ENCODE results near the gene GLIPR1L1.
A peak's percentile ranks its signal among the peaks of the same experiment; 100 is the strongest.

Gene GLIPR1L1, protein sequence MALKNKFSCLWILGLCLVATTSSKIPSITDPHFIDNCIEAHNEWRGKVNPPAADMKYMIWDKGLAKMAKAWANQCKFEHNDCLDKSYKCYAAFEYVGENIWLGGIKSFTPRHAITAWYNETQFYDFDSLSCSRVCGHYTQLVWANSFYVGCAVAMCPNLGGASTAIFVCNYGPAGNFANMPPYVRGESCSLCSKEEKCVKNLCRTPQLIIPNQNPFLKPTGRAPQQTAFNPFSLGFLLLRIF

GRCh38 chr12:75334384-75335030 is at the start of gene GLIPR1L1:
TSS of gene GLIPR1L1 (plus strand) at chr12:75334670. CDS start at chr12:75334729, 59 bp downstream.
- peak within 1 kb of the TSS; percentile 76 for H3K4me3 Mint-ChIP-seq
- H3K36me3 Mint-ChIP-seq (ENCODE audit: low read depth), result no peaks in the 10 kb centered on the region
- H3K27ac Mint-ChIP-seq, result no peak within 1 kb of the TSS
- H3K9me3 Mint-ChIP-seq, result no peaks in the 10 kb centered on the region
- H3K4me1 Mint-ChIP-seq (ENCODE audit: low read depth), result peaks cover 24% of the 10 kb centered on the region
- peak; percentile 80 for DNase-seq
- H3K27me3 Mint-ChIP-seq, result peaks cover 42% of the 10 kb centered on the region

DNA sequence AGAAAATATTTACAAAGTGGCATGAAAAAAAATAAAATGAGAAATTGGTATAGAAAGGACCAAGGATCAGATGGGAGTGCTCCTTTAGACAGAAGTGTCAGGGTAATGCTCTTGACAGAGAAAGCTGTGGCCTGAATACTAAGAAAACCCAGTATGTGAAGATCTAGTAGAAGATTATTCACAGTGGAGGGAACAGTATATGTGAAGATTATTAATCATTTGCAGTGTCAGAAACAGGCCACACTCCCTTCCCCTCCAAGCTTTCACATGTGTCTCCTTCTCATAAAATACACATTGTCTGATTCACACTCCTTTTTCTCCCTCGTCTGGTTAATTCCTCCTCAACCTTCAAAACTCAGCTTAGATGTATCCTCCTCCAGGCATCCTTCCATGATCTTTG is 45.6 kb upstream of the GLIPR1L1 start:
- DNase-seq, result no peak
- H3K27me3 Mint-ChIP-seq, result no peaks in the 10 kb centered on the region
- H3K27ac Mint-ChIP-seq, result no peak overlapping the region
- H3K9me3 Mint-ChIP-seq, result no peaks in the 10 kb centered on the region
- no peak overlapping the region for H3K4me3 Mint-ChIP-seq
- H3K4me1 Mint-ChIP-seq (ENCODE audit: low read depth), result no peaks in the 10 kb centered on the region
- H3K36me3 Mint-ChIP-seq (ENCODE audit: low read depth), result no peaks in the 10 kb centered on the region

- no peak overlapping the region for H3K4me3 Mint-ChIP-seq
- H3K9me3 Mint-ChIP-seq, result no peaks in the 10 kb centered on the region
- H3K27ac Mint-ChIP-seq, result no peak overlapping the region
- H3K27me3 Mint-ChIP-seq, result no peaks in the 10 kb centered on the region
- no peak for DNase-seq
- no peaks in the 10 kb centered on the region for H3K4me1 Mint-ChIP-seq (ENCODE audit: low read depth)
- no peaks in the 10 kb centered on the region for H3K36me3 Mint-ChIP-seq (ENCODE audit: low read depth)
These were observed 44.7 kb upstream of the GLIPR1L1 start for GRCh38 chr12:75289753-75290152.

- H3K4me1 Mint-ChIP-seq (ENCODE audit: low read depth), result no peaks in the 10 kb centered on the region
- no peak overlapping the region for H3K27ac Mint-ChIP-seq
- DNase-seq, result no peak
- no peaks in the 10 kb centered on the region for H3K9me3 Mint-ChIP-seq
- no peaks in the 10 kb centered on the region for H3K27me3 Mint-ChIP-seq
- no peaks in the 10 kb centered on the region for H3K36me3 Mint-ChIP-seq (ENCODE audit: low read depth)
- H3K4me3 Mint-ChIP-seq, result no peak overlapping the region
These were observed 43.5 kb upstream of the GLIPR1L1 start for GRCh38 chr12:75291014-75291413.

DNA sequence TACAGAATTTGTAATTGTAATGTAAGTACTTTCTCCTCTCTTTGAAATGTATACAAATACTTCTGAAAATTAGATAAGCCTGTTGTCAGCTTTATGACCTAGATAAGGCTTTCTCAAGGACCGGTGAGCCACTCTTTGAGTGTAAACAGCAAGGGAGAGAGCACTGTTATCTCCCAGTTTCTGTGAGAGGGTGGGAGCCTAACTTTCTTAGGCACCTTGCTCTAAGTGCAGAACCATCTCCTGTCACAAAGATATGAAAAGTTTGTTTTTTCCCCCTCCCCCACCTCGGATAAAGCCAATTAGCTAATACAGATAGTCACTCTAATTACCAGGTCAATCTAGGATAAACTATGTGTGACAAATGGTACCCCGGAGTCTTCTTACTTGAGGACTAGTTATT is 40.1 kb upstream of the GLIPR1L1 start:
- Mint-ChIP-seq H3K4me3 (no peak overlapping the region), H3K27ac (no peak overlapping the region), H3K9me3 (no peaks in the 10 kb centered on the region), H3K36me3 (ENCODE audit: low read depth) (no peaks in the 10 kb centered on the region), H3K4me1 (ENCODE audit: low read depth) (no peaks in the 10 kb centered on the region), H3K27me3 (no peaks in the 10 kb centered on the region)
- no peak for DNase-seq

- Mint-ChIP-seq H3K4me3 (no peak overlapping the region), H3K4me1 (ENCODE audit: low read depth) (no peaks in the 10 kb centered on the region)
- DNase-seq, result no peak
These were observed 39.7 kb upstream of the GLIPR1L1 start for GRCh38 chr12:75294797-75295196.

GRCh38 chr12:75302225-75302624 is 32.2 kb upstream of the GLIPR1L1 start:
- Mint-ChIP-seq H3K36me3 (ENCODE audit: low read depth) (no peaks in the 10 kb centered on the region), H3K4me3 (no peak overlapping the region), H3K27me3 (no peaks in the 10 kb centered on the region), H3K4me1 (ENCODE audit: low read depth) (no peaks in the 10 kb centered on the region), H3K27ac (no peak overlapping the region), H3K9me3 (no peaks in the 10 kb centered on the region)
- DNase-seq, result no peak

More at GRCh38 chr12:75294797-75295196, 39.7 kb upstream of the GLIPR1L1 start:
- Mint-ChIP-seq H3K27me3 (no peaks in the 10 kb centered on the region), H3K9me3 (no peaks in the 10 kb centered on the region), H3K27ac (no peak overlapping the region), H3K36me3 (ENCODE audit: low read depth) (no peaks in the 10 kb centered on the region)

DNA sequence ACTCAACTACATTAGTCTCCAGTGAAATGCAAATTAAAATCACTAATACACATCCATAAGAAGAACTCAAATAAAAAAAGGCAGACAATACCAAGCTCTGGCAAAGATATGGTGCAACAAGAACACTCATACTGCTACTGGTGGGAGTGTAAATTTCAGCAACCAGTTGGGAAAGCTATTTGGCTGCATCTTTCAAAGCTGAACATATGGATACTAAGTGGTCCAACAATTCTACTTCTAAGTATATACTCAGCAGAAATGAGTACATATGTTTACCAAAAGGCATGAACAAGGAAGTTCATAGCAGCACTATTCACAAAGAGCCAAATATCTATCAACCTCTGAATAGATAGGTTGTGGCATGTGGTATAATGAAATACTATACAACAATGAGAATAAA is 31.7 kb upstream of the GLIPR1L1 start:
- no peak overlapping the region for H3K4me3 Mint-ChIP-seq
- no peaks in the 10 kb centered on the region for H3K36me3 Mint-ChIP-seq (ENCODE audit: low read depth)
- H3K9me3 Mint-ChIP-seq, result no peaks in the 10 kb centered on the region
- no peak for DNase-seq
- no peak overlapping the region for H3K27ac Mint-ChIP-seq
- no peaks in the 10 kb centered on the region for H3K27me3 Mint-ChIP-seq
- H3K4me1 Mint-ChIP-seq (ENCODE audit: low read depth), result no peaks in the 10 kb centered on the region

DNA sequence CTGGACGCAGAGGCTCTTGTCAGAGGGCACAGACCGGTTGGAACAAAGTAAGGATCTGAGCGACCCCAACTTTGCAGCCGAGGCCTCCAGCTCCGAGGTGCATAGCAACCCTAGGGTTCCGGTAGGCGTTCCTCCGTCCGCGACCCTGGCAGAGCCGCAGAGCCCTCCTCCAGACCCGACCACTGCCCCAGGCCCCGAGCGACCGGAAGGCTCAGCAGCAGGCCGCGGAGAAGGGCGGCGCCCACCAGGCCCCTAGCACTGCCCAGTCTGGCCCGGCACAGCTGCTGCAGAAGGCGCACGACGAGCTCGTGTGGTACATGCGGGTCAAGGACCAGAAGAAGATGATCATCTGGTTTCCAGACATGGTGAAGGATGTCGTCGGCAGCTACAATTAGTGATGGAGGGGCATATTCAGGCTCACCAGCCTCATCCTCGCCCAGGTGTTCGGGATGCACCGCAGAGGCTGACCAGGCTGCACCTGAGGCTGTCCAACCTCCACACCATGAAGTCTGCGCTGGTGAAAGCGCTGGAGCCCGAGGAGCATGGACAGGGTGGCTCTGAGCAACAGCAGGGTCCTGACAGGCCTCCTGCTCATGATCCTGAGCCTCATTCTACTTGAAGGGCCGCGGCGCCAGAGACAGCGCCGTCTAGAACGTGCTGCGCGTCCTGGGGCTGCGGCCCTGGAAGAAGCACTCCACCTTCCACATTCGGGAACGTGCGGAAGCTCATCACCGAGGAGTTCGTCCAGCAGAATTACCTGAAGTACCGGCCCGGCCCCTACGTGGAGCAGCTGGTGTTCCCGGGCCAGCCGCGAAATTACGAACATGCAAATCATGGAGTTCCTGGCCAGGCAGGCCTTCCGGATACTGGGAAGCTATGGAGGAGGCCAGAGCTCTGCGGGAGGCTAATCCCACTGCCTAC is 28.8 kb upstream of the GLIPR1L1 start:
- H3K9me3 Mint-ChIP-seq, result no peaks in the 10 kb centered on the region
- no peaks in the 10 kb centered on the region for H3K36me3 Mint-ChIP-seq (ENCODE audit: low read depth)
- no peak overlapping the region for H3K4me3 Mint-ChIP-seq
- H3K27ac Mint-ChIP-seq, result no peak overlapping the region
- no peak for DNase-seq
- no peaks in the 10 kb centered on the region for H3K4me1 Mint-ChIP-seq (ENCODE audit: low read depth)
- H3K27me3 Mint-ChIP-seq, result no peaks in the 10 kb centered on the region

DNA sequence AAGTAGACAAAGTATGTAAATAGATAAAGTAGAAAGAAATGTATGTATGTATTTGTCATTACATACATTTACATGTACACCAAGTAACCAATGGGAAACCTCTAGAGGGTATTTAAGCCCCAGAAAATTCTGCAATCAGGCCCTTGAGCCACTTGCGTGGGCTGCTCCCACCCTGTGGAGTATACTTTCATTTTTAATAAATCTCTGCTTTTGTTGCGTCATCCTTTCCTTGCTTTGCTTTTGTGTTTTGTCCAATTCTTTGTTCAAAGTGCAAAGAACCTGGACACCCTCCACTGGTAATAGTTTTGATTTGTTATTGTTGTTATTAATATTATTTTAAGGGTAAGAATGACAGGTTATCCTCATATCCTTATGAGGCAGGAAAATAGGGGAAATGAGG is 26.2 kb upstream of the GLIPR1L1 start:
- DNase-seq, result no peak
- H3K36me3 Mint-ChIP-seq (ENCODE audit: low read depth), result no peaks in the 10 kb centered on the region
- no peak overlapping the region for H3K4me3 Mint-ChIP-seq
- no peaks in the 10 kb centered on the region for H3K4me1 Mint-ChIP-seq (ENCODE audit: low read depth)
- no peaks in the 10 kb centered on the region for H3K9me3 Mint-ChIP-seq
- no peaks in the 10 kb centered on the region for H3K27me3 Mint-ChIP-seq
- H3K27ac Mint-ChIP-seq, result no peak overlapping the region

DNA sequence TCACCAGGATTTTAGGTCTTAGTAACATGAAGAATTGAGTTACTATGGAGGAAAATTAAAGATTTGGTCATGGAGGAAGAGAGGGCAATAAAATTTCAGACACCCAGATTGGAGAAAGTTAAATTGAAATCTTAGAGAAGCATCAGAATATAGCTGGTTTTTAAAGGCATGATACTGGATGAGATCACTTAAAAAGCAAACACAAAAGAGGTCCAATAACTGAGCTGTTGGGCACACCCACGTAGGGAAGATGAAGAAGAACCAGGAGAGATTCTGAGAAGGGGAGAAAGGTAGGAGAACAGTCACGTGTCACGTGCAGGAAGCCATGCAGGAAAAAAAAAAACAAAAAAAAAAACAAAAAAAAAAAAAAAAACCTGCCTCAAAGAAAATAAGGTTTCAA is 23.1 kb upstream of the GLIPR1L1 start:
- Mint-ChIP-seq H3K4me3 (no peak overlapping the region), H3K27me3 (no peaks in the 10 kb centered on the region), H3K36me3 (ENCODE audit: low read depth) (no peaks in the 10 kb centered on the region), H3K27ac (no peak overlapping the region), H3K9me3 (no peaks in the 10 kb centered on the region), H3K4me1 (ENCODE audit: low read depth) (no peaks in the 10 kb centered on the region)
- DNase-seq, result no peak

DNA sequence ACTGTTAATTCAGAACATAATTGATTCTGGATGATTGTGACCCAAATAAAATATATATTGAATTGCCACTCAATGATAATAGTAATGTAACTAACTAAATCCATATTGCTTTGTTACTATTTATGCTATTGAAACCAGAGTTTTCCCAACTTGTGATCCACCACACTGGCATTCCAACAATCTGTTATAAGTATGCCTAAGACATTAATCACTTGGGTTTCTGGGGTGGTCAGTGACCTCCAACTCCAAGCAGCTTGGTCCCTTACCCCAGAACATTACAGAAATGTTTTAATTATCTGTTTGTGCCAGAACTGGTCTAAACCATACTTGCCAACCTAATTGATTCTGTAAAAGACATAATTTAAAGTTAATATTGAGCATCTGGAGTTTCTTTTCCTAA is 19.0 kb upstream of the GLIPR1L1 start:
- H3K4me1 Mint-ChIP-seq (ENCODE audit: low read depth), result no peaks in the 10 kb centered on the region
- no peak overlapping the region for H3K27ac Mint-ChIP-seq
- H3K27me3 Mint-ChIP-seq, result peaks cover 11% of the 10 kb centered on the region
- no peak for DNase-seq
- no peaks in the 10 kb centered on the region for H3K36me3 Mint-ChIP-seq (ENCODE audit: low read depth)
- H3K9me3 Mint-ChIP-seq, result no peaks in the 10 kb centered on the region
- no peak overlapping the region for H3K4me3 Mint-ChIP-seq

- H3K36me3 Mint-ChIP-seq (ENCODE audit: low read depth), result no peaks in the 10 kb centered on the region
- H3K4me3 Mint-ChIP-seq, result no peak overlapping the region
- DNase-seq, result no peak
- no peaks in the 10 kb centered on the region for H3K4me1 Mint-ChIP-seq (ENCODE audit: low read depth)
- no peaks in the 10 kb centered on the region for H3K9me3 Mint-ChIP-seq
- H3K27ac Mint-ChIP-seq, result no peak overlapping the region
- H3K27me3 Mint-ChIP-seq, result peaks cover 14% of the 10 kb centered on the region
These were observed 16.7 kb upstream of the GLIPR1L1 start for GRCh38 chr12:75317784-75318183.

DNA sequence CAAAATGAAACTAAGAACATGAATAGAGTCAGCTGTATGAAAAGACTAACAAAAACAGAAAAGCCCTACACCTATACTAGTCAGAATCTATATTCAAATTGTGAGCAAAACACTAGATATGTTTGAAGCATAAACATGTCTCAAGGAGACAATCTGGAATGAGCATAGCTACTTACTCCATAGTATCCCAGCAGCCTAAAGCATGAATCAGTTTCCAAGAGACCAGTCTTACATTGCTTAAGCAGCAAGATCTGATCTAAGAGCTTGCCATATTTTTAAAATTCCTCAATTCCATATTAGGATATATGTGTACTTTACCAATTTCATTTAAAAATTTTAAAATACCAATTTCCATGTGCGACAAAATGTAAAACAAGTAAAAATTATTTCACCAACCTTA is 12.0 kb upstream of the GLIPR1L1 start:
- no peaks in the 10 kb centered on the region for H3K4me1 Mint-ChIP-seq (ENCODE audit: low read depth)
- H3K4me3 Mint-ChIP-seq, result no peak overlapping the region
- no peaks in the 10 kb centered on the region for H3K9me3 Mint-ChIP-seq
- H3K27me3 Mint-ChIP-seq, result peaks cover 19% of the 10 kb centered on the region
- DNase-seq, result no peak
- no peaks in the 10 kb centered on the region for H3K36me3 Mint-ChIP-seq (ENCODE audit: low read depth)
- H3K27ac Mint-ChIP-seq, result no peak overlapping the region

DNA sequence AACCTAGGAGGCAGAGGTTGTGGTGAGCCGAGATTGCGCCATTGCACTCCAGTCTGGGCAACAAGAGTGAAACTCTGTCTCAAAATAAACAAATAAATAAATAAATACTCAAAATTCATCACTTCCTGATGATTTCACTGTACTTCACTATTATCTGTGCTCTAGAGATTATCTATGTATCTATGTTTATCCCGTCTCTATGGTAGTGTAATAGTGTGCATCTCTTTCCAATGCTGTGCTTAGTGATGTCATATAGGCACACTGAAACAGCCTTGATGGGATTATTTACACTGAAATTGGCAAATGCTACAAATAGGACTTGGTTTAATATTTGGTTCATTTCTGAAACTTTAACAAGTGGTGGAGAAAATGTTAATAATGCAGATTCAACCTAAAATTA is 10.8 kb upstream of the GLIPR1L1 start:
- H3K4me1 Mint-ChIP-seq (ENCODE audit: low read depth), result no peaks in the 10 kb centered on the region

More for the DNA sequence above, 10.8 kb upstream of the GLIPR1L1 start:
- no peak for DNase-seq
- H3K27ac Mint-ChIP-seq, result no peak overlapping the region
- H3K9me3 Mint-ChIP-seq, result no peaks in the 10 kb centered on the region
- peaks cover 23% of the 10 kb centered on the region for H3K27me3 Mint-ChIP-seq
- H3K36me3 Mint-ChIP-seq (ENCODE audit: low read depth), result no peaks in the 10 kb centered on the region
- H3K4me3 Mint-ChIP-seq, result no peak overlapping the region

Data from activated T-cell treated with anti-CD3 and anti-CD28 coated beads, Interleukin-2, amount 50 U/mL, for 24 hours (primary cell).